HG02763 (cell line): ENCODE data around the gene AATF.

ENCODE experiments used
- ATAC-seq: cut with Tn5 transposase; IDR thresholded peaks from one replicate; pipeline ENCODE4 v1.9.1; 2021; ENCODE audit warnings: mild to moderate bottlenecking, moderate library complexity; ENCODE audit not compliant: unreplicated experiment

Gene AATF

GRCh38 chr17:36978810-36979564, 30.2 kb downstream of the AATF start:
- ATAC-seq, result no peak

DNA sequence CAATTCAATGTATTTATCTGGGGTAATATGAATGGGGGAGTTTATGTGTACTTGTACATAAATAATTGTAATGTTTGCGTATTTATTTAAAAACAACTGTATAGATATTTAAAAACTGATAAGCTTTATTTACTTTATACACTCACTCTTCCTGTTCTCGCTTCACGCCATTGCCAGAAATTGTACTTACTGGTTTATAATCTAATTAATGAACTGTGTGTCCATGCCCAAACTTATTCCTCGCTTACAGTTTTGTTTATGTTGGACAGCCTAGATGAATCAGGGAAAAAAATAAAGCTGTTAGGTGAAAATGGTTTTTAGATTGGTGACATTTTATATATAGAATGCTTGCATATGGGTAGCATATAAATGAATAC, 30.8 kb downstream of the AATF start:
- no peak for ATAC-seq

- no peak for ATAC-seq
Measured at GRCh38 chr17:36980280-36980761, 31.6 kb downstream of the AATF start.

- no peak for ATAC-seq
Measured at GRCh38 chr17:36983618-36984017, 34.9 kb downstream of the AATF start.

DNA sequence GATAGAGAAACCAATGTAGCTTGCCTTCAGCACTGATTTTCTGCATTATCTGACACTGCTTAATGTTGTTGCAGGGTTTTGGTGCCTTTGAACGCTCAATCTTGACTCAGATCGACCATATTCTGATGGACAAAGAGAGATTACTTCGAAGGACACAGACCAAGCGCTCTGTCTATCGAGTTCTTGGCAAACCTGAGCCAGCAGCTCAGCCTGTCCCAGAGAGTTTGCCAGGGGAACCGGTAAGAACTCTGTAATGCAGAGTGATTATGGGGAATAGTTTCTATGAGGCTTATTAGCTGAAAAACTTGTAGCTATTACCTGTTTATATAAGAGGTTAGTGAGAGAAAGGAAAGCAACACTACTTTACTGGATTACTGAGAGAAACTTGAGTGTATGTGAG, 40.4 kb downstream of the AATF start:
- ATAC-seq, result no peak

DNA sequence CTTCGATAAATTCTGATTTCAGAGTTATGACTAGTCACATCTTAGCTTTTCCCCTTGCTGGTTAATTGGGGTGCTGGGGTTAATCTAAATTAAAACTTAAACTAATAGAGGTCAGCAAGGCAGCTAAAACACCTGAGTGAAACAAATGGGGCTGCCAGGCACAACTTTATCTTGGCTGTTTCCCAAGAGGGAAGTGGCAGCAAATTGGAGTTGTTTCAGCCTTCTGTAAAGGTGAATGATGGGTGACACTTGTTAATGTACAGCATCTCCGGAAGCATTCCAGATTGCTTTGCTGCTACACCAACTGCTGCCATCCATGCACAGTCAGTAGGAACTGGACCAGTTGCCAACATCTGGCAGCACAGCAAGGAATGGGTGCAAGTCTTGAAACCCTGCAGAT, 43.9 kb downstream of the AATF start:
- no peak for ATAC-seq

- ATAC-seq, result no peak
Measured at GRCh38 chr17:36993227-36993626, 44.5 kb downstream of the AATF start.

GRCh38 chr17:36994438-36994837, 45.7 kb downstream of the AATF start:
- ATAC-seq, result no peak

DNA sequence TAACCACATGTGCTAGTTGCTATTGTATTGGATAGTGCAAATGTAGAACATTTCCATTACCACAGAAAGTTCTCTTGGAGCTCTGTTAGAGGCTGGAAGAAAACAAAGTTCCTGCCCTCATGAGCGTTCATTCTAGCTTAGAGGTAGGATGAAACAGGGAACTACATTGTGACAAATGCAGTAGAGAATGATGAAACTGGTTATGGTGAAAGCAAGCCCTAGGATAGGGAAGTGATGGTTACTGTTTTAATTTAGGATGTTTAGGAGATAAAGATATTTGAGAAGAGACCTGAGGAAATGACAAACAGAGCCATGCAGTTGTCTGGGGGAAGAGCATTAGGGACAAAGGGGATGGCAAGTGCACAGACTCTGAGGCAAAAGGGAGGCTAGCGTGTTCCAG, 50.7 kb downstream of the AATF start:
- no peak for ATAC-seq

DNA sequence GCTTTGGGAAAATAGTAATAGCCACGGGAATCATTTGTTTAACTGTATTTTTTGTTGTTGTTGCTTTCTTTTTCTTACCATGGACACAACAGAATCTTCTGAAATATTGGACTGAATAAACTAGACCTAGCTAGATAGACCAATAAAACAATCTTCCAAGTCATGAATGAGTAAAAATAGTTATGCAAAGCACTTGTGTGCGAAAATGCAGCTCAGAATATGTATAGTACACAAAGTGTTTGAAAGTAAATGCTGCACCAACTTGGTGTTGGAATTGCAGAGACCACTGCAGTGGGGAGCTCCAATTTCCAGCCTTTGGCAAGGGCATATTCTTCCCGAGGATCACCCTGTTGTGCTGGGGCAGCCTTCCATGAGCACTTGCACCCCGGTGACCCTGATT, 68.0 kb downstream of the AATF start:
- ATAC-seq, result no peak

GRCh38 chr17:37017404-37017803, 68.7 kb downstream of the AATF start:
- ATAC-seq, result no peak

DNA sequence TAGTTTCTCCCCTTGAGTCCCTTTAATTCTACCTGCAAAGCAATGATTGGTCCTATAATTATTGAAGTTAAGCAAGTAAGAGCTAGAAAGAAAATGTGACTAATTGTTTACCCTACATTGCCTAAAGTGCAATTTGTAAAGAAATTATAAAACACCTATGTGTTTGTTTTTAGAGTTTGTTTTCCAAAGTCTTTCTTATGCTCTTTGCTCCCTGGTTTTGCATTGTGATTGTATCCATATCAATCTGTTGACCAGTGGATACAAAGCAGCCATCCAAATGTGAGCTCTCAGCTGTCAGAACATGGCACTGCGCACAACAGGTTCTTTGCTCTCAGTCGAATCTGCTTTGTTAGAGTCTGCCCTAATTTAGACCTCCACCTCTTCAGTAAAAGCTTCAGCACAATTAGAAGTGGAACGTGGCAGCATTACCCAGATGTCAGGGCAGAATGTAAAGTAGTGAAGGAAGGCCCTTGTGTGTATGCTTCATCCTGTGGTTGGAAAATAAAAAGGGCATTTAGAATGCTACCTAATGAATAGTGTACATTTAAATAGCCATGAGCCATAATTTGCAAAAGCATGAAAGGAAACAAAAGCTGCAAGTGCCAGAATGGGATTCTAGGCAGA, 70.5 kb downstream of the AATF start:
- no peak for ATAC-seq

- ATAC-seq, result no peak
Measured at GRCh38 chr17:37019741-37020129, 71.0 kb downstream of the AATF start.

GRCh38 chr17:37024181-37024637, 75.5 kb downstream of the AATF start:
- ATAC-seq, result no peak

DNA sequence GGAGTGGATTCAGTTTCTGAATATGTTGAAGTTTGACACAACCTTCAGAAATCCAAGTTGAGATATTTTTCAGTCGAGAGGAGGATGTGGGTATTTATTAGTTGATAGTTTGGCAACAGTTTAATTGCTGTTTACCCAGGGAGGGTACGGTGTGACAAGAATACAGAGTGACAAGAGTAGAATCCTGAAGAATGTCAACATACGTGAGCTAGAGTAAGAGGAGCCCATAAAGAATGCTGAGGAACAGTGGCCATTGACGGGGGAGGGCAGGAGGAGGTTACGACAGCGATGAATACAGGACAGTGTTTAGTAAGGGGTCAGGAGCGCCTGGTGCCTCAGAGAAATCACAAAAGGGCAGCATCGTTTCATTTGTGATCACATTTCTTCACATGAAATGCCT, 76.5 kb downstream of the AATF start:
- no peak for ATAC-seq

DNA sequence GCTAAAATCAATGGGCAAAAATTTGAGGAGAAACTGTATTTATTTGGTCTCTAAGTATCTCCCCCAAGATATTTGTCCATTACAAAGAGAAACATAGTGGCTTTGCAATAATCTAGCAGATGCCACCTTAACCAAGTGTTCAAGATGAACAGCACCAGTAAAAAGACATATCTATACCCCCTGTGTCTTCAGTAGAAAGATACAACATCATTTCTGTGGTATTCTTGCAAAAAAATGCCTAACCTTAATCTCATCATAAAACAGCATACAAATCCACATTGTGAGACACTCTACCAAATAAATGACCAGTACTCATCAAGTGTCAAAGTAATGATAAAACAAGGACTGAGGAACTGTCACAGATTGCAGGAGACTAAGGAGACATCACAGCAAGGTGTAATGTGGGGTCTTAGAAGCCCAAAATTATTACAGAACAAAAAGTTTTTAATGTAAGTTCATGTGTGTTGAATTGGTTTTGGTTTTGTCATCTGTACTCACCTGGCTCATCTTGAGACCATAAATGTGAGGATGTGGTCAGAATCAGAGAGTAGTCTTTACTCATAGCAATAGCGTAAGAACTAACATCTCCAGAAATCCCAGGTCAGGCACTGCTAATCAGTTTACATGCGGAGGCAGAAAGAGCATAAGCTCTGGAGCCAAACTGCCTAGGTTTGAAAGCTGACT, 77.2 kb downstream of the AATF start:
- no peak for ATAC-seq

DNA sequence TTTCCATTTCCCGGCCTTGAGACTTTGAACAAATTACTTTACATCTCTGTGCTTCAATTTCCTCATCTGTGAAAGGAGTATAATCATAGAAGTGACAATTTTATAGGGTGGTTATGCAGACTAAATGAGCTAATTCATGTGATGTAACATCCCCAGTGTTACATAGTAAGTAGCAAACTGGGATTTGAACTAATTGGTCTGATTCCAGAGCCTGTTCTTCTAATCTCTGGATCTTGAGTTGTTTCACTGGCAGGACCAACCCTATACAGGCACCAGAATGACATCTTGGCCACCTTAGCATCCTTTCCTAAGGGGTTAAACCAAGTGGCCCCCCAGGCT, 77.7 kb downstream of the AATF start:
- ATAC-seq, result no peak

GRCh38 chr17:37028040-37028439, 79.3 kb downstream of the AATF start:
- ATAC-seq, result no peak

DNA sequence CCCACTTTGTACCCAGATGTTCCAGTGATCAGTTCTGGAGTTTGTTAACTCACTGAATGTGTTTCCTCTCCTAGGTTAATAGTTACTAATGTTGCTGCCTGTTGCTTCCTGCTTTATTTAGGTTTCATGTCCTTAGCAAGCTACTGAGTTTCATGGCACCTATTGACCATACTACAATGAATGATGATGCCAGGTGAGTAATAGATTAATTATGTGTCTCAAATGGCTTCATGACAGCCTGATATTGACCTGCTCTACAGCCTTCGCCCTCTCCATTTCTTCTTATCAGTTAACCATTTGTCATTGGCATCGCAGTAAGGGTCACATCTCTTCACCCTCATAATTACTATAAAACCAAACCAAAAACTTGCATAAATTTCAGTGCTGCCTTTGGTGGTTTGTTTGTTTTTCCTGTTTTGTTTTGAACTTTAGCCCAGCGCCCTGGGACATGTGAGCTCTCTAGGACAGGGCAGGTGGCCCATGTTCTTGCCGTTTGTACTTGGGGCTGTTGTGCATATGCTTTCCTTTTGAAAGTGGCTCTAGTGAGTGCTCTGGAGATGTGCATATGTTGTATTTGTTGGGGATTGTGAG, 82.8 kb downstream of the AATF start:
- ATAC-seq, result no peak

DNA sequence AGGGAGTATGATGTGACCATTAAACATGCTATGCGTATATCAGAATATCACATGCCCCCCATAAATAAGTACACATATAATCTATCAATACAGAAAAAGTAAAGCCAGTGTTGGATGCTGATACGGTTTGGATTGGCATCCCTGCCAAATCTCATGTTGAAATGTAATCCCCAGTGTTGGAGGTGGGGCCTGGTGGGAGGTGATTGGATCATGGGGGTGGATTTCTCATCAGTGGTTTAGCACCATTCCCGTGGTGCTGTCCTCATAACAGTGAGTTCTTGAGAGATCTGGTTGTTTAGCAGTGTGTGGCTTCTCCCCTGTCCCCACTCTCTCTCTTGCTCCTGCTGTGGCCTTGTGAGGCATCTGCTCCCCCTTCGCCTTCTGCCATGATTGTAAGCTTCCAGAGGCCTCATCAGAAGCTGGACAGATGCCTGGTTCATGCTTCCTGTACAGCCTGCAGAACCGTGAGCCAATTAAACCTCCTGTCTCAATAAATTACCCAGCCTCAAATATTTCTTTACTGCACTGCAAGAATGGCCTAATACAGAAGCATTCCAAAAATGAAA, 88.9 kb downstream of the AATF start:
- ATAC-seq, result no peak

DNA sequence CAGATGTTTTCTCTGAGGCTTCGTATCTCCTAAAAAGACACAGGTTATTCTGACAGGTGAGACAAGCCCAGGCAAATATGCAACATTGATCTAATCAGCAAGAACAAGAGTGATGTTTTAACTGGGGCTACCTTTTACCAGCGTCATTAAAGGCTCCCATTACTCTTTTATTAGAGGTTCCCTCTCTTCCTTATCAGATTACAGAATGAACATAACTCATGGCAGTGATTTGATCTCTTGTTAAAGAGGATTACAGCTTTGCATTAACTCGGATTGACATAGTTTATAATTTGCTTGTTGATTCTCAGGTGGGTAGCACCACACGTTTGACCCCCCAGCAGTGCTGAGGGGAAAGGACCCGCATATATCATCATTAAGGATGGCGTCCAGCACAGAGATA, 90.5 kb downstream of the AATF start:
- ATAC-seq, result no peak
